LoVo (cell line): ENCODE measurements around the gene FALEC.
A peak's percentile ranks its signal among the peaks of the same experiment; 100 is the strongest.

Experiments
- DNase-seq: peaks from one replicate; pipeline ENCODE4 v3.0.0-alpha.2; 2016; ENCODE audit warnings: low spot score

Gene FALEC

DNA sequence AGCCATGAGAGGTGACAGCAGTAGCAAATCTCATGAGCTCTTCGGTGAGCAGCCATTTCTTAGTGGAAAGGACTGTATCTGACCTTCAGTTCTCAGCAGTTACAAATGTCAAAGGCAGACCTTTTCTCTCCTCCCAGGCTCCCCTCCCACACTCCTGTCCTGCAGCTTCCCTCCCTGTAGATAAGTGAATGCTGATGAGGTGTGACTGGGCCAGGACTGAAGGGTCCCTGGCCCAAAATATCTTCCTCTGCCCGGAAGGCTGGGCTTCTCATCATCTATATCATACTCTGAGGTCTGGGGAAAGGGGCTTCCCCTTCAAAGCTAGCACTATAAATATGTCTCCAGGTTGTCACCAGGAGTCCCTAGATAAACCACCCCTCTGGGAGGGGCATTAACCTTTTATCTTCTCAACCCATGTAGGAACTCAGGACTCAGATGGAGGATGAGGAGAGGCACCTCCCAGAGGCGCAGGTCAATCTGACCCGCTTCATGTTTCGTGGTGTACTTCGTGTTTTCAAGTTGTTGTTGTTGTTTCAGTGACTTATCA, 30.0 kb downstream of the FALEC start:
- no peak for DNase-seq

GRCh38 chr1:150546294-150546937, 30.9 kb downstream of the FALEC start:
- no peak for DNase-seq

DNA sequence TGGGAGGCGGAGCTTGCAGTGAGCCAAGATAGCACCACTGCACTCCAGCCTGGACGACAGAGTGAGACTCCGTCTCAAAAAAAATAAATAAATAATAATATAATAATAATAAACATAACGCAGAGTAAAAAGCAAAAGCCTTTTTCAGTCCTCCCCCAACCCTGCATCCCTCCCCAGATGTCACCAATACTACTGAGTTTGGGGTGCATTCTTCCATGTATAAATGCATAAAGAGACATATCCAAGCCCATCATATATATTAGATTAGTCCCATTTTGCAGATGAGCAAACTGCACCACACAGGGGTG, 32.7 kb downstream of the FALEC start:
- no peak for DNase-seq

GRCh38 chr1:150548632-150549495, 33.3 kb downstream of the FALEC start, which contains the start of gene ADAMTSL4:
TSS of gene ADAMTSL4 (plus strand) at chr1:150549408. CDS start at chr1:150552289, 2,881 bp downstream.
- DNase-seq, result peak; percentile 70

GRCh38 chr1:150549496-150550221, 34.1 kb downstream of the FALEC start:
- DNase-seq, result no peak

- DNase-seq, result no peak
These were observed 34.9 kb downstream of the FALEC start for GRCh38 chr1:150550222-150551050.

DNA sequence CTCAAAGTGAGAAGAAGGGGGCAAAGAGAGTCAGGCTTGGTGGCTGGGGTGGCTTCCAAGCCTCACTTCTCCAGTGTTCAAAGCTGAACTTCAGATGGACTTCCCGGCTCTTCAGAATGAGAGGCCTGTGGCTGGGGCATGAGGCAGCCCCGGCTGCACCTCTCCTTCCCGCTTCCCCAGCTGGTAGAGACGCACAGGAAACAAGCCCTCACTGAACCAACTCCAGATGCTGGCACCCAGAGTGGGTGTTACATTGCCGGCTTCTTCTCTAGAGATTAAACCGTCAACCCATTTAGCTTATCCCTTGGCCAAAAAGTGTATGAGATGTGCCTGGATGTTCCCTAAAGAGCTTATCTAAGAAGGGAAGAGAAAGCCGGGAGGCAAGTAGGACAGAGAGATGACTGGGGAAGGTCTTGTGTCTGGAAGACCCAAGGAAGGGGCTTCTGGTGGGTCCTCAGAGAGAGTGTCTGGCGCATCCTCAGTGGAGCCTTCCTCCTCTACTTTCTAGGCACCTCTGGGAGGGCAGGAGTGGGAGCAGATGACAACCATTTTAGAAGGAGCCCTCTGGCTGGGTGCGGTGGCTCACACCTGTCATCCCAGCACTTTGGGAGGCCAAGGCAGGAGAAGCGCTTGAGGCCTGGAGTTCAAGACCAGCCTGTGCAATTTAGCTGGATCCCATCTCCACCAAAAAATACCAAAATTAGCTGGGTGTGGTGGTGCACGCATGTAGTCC, 35.7 kb downstream of the FALEC start:
- DNase-seq, result no peak

DNA sequence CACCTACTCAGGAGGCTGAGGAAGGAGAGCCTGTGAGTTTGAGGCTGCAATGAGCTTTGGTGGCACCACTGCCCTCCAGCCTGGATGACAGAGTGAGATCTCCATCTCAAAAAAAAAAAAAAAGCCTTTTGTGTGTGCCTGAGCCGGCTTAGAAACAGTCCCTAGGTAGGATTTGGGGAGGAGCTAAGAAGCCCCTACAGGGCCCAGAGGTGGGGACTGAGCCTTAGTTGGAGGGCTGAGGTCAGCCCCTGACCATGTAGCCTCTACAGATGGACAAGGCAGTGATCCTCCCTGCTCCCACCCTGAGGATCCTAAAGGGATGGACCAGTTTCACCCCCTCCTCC, 36.2 kb downstream of the FALEC start:
- no peak for DNase-seq

DNA sequence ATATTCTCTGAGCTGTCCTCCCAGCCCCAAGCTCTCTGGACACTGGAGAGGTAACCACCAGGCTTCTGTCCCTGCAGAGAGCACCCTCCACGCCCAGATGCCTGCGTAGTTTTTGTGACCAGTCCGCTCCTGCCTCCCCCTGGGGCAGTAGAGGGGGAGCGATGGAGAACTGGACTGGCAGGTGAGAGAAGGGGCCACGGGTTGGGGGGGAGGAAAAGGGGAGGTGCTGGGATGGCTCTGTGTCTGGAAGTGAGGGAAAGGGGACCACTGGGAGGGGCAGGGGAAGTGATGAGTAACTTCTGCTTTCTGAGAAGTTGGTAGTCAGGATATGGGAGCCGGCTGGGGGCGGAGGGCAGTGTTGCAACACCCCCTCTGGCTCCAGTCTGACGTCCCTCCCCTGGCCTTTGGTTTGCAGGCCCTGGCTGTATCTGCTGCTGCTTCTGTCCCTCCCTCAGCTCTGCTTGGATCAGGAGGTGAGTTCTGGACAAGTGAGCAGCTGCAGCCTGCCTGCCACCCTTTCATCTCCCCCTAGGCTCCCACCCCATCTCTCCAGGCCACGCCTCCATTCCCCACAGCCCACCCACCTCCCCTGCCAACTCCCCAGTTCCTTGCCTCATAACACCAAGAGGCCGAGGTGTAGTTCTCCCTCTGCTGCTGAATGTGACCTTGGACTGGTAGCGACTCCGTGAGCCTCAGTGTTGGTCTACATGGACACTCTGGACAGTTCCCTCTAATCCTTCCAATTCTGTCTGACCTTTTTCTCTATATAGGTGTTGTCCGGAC, 36.8 kb downstream of the FALEC start:
- no peak for DNase-seq

GRCh38 chr1:150552911-150553289, 37.3 kb downstream of the FALEC start:
- DNase-seq, result no peak

DNA sequence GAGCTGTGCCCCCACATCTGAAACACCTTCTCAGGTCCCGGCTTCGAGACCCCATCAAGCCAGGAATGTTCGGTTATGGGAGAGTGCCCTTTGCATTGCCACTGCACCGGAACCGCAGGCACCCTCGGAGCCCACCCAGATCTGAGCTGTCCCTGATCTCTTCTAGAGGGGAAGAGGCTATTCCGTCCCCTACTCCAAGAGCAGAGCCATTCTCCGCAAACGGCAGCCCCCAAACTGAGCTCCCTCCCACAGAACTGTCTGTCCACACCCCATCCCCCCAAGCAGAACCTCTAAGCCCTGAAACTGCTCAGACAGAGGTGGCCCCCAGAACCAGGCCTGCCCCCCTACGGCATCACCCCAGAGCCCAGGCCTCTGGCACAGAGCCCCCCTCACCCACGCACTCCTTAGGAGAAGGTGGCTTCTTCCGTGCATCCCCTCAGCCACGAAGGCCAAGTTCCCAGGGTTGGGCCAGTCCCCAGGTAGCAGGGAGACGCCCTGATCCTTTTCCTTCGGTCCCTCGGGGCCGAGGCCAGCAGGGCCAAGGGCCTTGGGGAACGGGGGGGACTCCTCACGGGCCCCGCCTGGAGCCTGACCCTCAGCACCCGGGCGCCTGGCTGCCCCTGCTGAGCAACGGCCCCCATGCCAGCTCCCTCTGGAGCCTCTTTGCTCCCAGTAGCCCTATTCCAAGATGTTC, 38.0 kb downstream of the FALEC start:
- no peak for DNase-seq

- DNase-seq, result no peak
These were observed 38.5 kb downstream of the FALEC start for GRCh38 chr1:150554086-150554452.

DNA sequence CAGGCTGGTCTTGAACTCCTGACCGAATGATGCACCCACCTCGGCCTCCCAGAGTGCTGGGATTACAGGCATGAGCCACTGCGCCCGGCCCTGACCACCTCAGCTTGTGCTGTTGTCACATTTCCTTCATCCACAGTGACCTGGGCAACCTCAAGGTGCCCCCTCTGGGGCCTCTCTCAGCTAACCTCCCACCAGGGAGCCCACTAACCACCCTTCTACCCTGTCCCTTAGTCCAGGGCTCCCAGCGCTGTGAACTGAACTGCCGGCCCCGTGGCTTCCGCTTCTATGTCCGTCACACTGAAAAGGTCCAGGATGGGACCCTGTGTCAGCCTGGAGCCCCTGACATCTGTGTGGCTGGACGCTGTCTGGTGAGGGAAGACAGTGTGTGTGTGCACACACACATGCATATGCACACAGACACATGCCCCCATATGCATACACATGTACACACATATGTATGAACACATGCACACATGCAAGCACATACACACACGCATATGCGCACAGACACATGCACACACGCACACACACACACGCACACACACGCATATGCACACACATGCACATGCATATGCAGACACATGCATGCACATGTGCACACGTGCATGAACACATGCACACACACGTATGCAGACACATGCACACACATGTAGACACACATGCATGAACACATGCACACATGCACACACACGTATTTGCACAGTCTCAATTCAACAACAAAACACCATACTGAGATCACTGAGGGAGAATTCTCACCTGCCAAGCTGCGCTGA, 39.8 kb downstream of the FALEC start:
- no peak for DNase-seq

GRCh38 chr1:150555971-150556865, 40.7 kb downstream of the FALEC start:
- DNase-seq, result no peak

- DNase-seq, result no peak
These were observed 41.6 kb downstream of the FALEC start for GRCh38 chr1:150557065-150557600.

DNA sequence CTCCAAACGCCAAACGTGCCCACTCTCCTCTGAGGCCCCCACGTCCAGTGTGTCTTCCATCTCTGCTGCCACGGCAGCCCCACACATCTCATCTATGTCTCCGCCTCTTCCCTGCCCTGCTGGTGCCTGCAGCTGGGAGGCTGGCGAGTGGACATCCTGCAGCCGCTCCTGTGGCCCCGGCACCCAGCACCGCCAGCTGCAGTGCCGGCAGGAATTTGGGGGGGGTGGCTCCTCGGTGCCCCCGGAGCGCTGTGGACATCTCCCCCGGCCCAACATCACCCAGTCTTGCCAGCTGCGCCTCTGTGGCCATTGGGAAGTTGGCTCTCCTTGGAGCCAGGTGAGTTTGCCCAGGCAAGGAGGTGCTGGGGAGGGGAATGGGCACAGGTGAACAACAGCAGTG, 42.3 kb downstream of the FALEC start:
- DNase-seq, result no peak

GRCh38 chr1:150558303-150558704, 42.8 kb downstream of the FALEC start:
- DNase-seq, result no peak
